Vagina (tissue), 2 donors: ENCODE measurements around the gene DVL1.
A peak's percentile ranks its signal among the peaks of the same experiment; 100 is the strongest.

Experiments used
- POLR2AphosphoS5 ChIP-seq, 2 donors: sonication (generic); formaldehyde crosslinking; IDR thresholded peaks; one replicate each; pipeline ENCODE4 v1.9.0; 2017; ENCODE audit warnings: antibody characterized with exemption in 2 of 2, mild to moderate bottlenecking in 2 of 2, low read depth in 1 of 2; ENCODE audit not compliant: insufficient read depth in 1 of 2
- TF ChIP-seq, protein P1 (sequence below), 3 experiments: fragments of 450-650 bp in 2 of 3; fragments of 200-600 bp in 1 of 3; sonication (generic) in 1 of 3; IDR thresholded peaks; one replicate each; pipeline ENCODE4 v1.5.1; 2017 to 2019; ENCODE audit warnings: antibody characterized with exemption in 3 of 3, mild to moderate bottlenecking in 2 of 3, moderate library complexity in 2 of 3

GRCh38 chr1:1344655-1345361 is 4.4 kb downstream of the DVL1 start:
- TF ChIP-seq, protein P1, sequence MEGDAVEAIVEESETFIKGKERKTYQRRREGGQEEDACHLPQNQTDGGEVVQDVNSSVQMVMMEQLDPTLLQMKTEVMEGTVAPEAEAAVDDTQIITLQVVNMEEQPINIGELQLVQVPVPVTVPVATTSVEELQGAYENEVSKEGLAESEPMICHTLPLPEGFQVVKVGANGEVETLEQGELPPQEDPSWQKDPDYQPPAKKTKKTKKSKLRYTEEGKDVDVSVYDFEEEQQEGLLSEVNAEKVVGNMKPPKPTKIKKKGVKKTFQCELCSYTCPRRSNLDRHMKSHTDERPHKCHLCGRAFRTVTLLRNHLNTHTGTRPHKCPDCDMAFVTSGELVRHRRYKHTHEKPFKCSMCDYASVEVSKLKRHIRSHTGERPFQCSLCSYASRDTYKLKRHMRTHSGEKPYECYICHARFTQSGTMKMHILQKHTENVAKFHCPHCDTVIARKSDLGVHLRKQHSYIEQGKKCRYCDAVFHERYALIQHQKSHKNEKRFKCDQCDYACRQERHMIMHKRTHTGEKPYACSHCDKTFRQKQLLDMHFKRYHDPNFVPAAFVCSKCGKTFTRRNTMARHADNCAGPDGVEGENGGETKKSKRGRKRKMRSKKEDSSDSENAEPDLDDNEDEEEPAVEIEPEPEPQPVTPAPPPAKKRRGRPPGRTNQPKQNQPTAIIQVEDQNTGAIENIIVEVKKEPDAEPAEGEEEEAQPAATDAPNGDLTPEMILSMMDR (IDR thresholded peaks at IDR 0.05) = peak in 1 of 3 experiments; percentile 9
- TF ChIP-seq POLR2AphosphoS5 (IDR thresholded peaks at IDR 0.05; ENCODE audit: insufficient read depth in 1 of 2, low read depth in 1 of 2) = no peak
